ENCODE data around the gene ERP27. TPM values are rescaled to one million over a fixed set of nuclear protein-coding genes. Genes with fewer than 3 reads are reported as not detected.

The ERP27 gene
- total RNA-seq, 1 donor from 2014 or later = 1.0 TPM

- Histone ChIP-seq H3K79me2 (ENCODE audit: insufficient read depth, low read length) (no peaks in the 10 kb centered on the region), H3K4me3 (ENCODE audit: insufficient read depth, low read depth, low read length) (no peak overlapping the region), H3K4me1 (ENCODE audit: insufficient read depth, low read length) (peaks cover under 1% of the 10 kb centered on the region), H3K4me2 (ENCODE audit: low read length) (no peak overlapping the region), H3K9me3 (ENCODE audit: insufficient read depth, low read depth, low read length) (no peaks in the 10 kb centered on the region), H4K20me1 (ENCODE audit: insufficient read depth, low read length) (no peaks in the 10 kb centered on the region), H3K9ac (ENCODE audit: low read length) (no peak overlapping the region), H2AFZ (ENCODE audit: low read depth, low read length) (no peak overlapping the region), H3K27ac (ENCODE audit: low read depth, low read length) (no peak overlapping the region), H3K36me3 (ENCODE audit: insufficient read depth, low read length) (no peaks in the 10 kb centered on the region), H3K27me3 (ENCODE audit: insufficient read depth, low read length) (no peaks in the 10 kb centered on the region)
- no peak for DNase-seq (ENCODE audit: low read depth)
- Mint-ChIP-seq H3K4me3 (ENCODE audit: unreplicated experiment) (no peak overlapping the region), H3K27ac (ENCODE audit: unreplicated experiment) (no peak overlapping the region), H3K4me1 (ENCODE audit: low read depth, unreplicated experiment) (peaks cover 4% of the 10 kb centered on the region), H3K36me3 (ENCODE audit: low read depth, unreplicated experiment) (no peaks in the 10 kb centered on the region), H3K27me3 (ENCODE audit: low read depth, unreplicated experiment) (no peaks in the 10 kb centered on the region), H3K9me3 (ENCODE audit: unreplicated experiment) (no peaks in the 10 kb centered on the region)
- TF ChIP-seq, protein P1, sequence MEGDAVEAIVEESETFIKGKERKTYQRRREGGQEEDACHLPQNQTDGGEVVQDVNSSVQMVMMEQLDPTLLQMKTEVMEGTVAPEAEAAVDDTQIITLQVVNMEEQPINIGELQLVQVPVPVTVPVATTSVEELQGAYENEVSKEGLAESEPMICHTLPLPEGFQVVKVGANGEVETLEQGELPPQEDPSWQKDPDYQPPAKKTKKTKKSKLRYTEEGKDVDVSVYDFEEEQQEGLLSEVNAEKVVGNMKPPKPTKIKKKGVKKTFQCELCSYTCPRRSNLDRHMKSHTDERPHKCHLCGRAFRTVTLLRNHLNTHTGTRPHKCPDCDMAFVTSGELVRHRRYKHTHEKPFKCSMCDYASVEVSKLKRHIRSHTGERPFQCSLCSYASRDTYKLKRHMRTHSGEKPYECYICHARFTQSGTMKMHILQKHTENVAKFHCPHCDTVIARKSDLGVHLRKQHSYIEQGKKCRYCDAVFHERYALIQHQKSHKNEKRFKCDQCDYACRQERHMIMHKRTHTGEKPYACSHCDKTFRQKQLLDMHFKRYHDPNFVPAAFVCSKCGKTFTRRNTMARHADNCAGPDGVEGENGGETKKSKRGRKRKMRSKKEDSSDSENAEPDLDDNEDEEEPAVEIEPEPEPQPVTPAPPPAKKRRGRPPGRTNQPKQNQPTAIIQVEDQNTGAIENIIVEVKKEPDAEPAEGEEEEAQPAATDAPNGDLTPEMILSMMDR (IDR thresholded peaks at IDR 0.05; ENCODE audit: insufficient read depth, low read depth, low read length) = no peak
- TF ChIP-seq EZH2 (IDR thresholded peaks at IDR 0.05; ENCODE audit: insufficient read depth, low read length) = no peak
- no peak for FAIRE-seq
Observed at GRCh38 chr12:14879222-14879933, 59.0 kb downstream of the ERP27 start.

GRCh38 chr12:14878488-14878887 is 59.8 kb downstream of the ERP27 start:
- no peaks in the 10 kb centered on the region for H3K9me3 ChIP-seq (ENCODE audit: insufficient read depth, low read depth, low read length)
- H2AFZ ChIP-seq (ENCODE audit: low read depth, low read length) = no peak overlapping the region
- Mint-ChIP-seq H3K27me3 (ENCODE audit: low read depth, unreplicated experiment) (no peaks in the 10 kb centered on the region), H3K4me1 (ENCODE audit: low read depth, unreplicated experiment) (peaks cover 2% of the 10 kb centered on the region), H3K9me3 (ENCODE audit: unreplicated experiment) (no peaks in the 10 kb centered on the region), H3K27ac (ENCODE audit: unreplicated experiment) (no peak overlapping the region), H3K4me3 (ENCODE audit: unreplicated experiment) (no peak overlapping the region), H3K36me3 (ENCODE audit: low read depth, unreplicated experiment) (no peaks in the 10 kb centered on the region)
- DNase-seq (ENCODE audit: low read depth) (no peak), FAIRE-seq (no peak)
- TF ChIP-seq, protein P1 (IDR thresholded peaks at IDR 0.05; ENCODE audit: insufficient read depth, low read depth, low read length) = no peak
- no peak for TF ChIP-seq EZH2 (IDR thresholded peaks at IDR 0.05; ENCODE audit: insufficient read depth, low read length)
- H3K27me3 ChIP-seq (ENCODE audit: insufficient read depth, low read length) = no peaks in the 10 kb centered on the region
- H3K4me1 ChIP-seq (ENCODE audit: insufficient read depth, low read length) = no peaks in the 10 kb centered on the region
- H4K20me1 ChIP-seq (ENCODE audit: insufficient read depth, low read length) = no peaks in the 10 kb centered on the region
- no peak overlapping the region for H3K27ac ChIP-seq (ENCODE audit: low read depth, low read length)
- no peak overlapping the region for H3K9ac ChIP-seq (ENCODE audit: low read length)
- H3K4me2 ChIP-seq (ENCODE audit: low read length) = no peak overlapping the region
- H3K79me2 ChIP-seq (ENCODE audit: insufficient read depth, low read length) = no peaks in the 10 kb centered on the region
- no peaks in the 10 kb centered on the region for H3K36me3 ChIP-seq (ENCODE audit: insufficient read depth, low read length)
- H3K4me3 ChIP-seq (ENCODE audit: insufficient read depth, low read depth, low read length) = no peak overlapping the region

DNA sequence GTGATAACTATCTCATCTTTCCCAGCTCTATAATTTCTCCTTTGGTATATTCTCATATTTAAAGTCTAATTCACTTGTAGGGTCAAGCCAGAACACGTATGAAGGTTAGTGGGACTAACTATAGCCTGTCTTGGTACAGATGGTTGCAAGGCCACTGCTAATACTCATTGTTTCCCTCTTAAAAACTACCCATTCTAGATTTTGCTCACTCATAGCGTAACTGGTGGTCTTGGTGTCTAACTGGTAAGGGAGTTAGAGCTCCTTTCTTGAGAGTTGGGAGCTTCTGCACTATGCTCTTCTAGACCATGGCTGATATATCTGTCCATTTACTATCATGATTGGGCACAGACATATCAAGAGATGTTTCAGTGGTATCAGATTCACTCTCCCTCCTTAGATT is 61.5 kb downstream of the ERP27 start:
- H3K9me3 Mint-ChIP-seq (ENCODE audit: unreplicated experiment) = no peaks in the 10 kb centered on the region
- TF ChIP-seq EZH2 (IDR thresholded peaks at IDR 0.05; ENCODE audit: insufficient read depth, low read length) = no peak
- TF ChIP-seq, protein P1 (IDR thresholded peaks at IDR 0.05; ENCODE audit: insufficient read depth, low read depth, low read length) = no peak

More for the DNA sequence above, 61.5 kb downstream of the ERP27 start:
- Mint-ChIP-seq H3K36me3 (ENCODE audit: low read depth, unreplicated experiment) (no peaks in the 10 kb centered on the region), H3K27me3 (ENCODE audit: low read depth, unreplicated experiment) (no peaks in the 10 kb centered on the region), H3K27ac (ENCODE audit: unreplicated experiment) (no peak overlapping the region), H3K4me3 (ENCODE audit: unreplicated experiment) (no peak overlapping the region), H3K4me1 (ENCODE audit: low read depth, unreplicated experiment) (peaks cover 2% of the 10 kb centered on the region)
- Histone ChIP-seq H3K36me3 (ENCODE audit: insufficient read depth, low read length) (no peaks in the 10 kb centered on the region), H2AFZ (ENCODE audit: low read depth, low read length) (no peak overlapping the region), H3K27me3 (ENCODE audit: insufficient read depth, low read length) (no peaks in the 10 kb centered on the region), H4K20me1 (ENCODE audit: insufficient read depth, low read length) (no peaks in the 10 kb centered on the region), H3K4me3 (ENCODE audit: insufficient read depth, low read depth, low read length) (no peak overlapping the region), H3K79me2 (ENCODE audit: insufficient read depth, low read length) (no peaks in the 10 kb centered on the region), H3K4me1 (ENCODE audit: insufficient read depth, low read length) (no peaks in the 10 kb centered on the region), H3K4me2 (ENCODE audit: low read length) (no peak overlapping the region), H3K9ac (ENCODE audit: low read length) (no peak overlapping the region), H3K27ac (ENCODE audit: low read depth, low read length) (no peak overlapping the region), H3K9me3 (ENCODE audit: insufficient read depth, low read depth, low read length) (no peaks in the 10 kb centered on the region)
- no peak for FAIRE-seq
- DNase-seq (ENCODE audit: low read depth) = no peak

Data from astrocyte (in vitro differentiated cells and primary cell).